SK-N-SH (cell line): ENCODE results near the gene BDKRB2. TPM values are rescaled to one million over a fixed set of nuclear protein-coding genes. Genes with fewer than 3 reads are reported as not detected.

Experiments
- CTCF ChIA-PET: fragments of 300-600, 350-600 bp; formaldehyde crosslinking; extraction: SDS; loops from one replicate; lab custom pipeline; 2021; lab: Yijun Ruan, JAX
- POLR2A ChIA-PET: fragments of 350-600 bp; sonication (Branson Sonifier 250); formaldehyde crosslinking; extraction: SDS; loops from one replicate; lab custom pipeline; 2020; ENCODE audit warnings: antibody characterized with exemption, inconsistent platforms; lab: Yijun Ruan, JAX
- DNase-seq: peaks from one replicate; pipeline ENCODE4 v3.0.0; 2012
- H2AFZ ChIP-seq: fragments of 200-600 bp; sonication (generic); 2 replicates; pipeline ENCODE4 v1.8.1; 2016; ENCODE audit warnings: antibody characterized with exemption, mild to moderate bottlenecking, low read depth
- H3F3A ChIP-seq: fragments of 200-600 bp; sonication (generic); replicated peaks from 2 replicates; pipeline ENCODE3; 2016; ENCODE audit warnings: antibody characterized with exemption, mild to moderate bottlenecking; ENCODE audit not compliant: insufficient read depth
- H3K27ac ChIP-seq, 2 experiments: fragments of 200-500 bp in 1 of 2; fragments of 200-600 bp in 1 of 2; sonication (Bioruptor generic) in 1 of 2; sonication (generic), shearing (Covaris generic) in 1 of 2; 2 replicates each; pipeline versions ENCODE4 v1.5.1 to v1.6.1; 2014 to 2016; ENCODE audit warnings: low read depth in 2 of 2, inconsistent platforms in 1 of 2, low read length in 1 of 2, mild to moderate bottlenecking in 1 of 2, mixed read lengths in 1 of 2
- H3K27me3 ChIP-seq: fragments of 200-600 bp; sonication (generic), shearing (Covaris generic); 2 replicates; pipeline ENCODE4 v1.6.1; 2016; ENCODE audit warnings: mixed run types; ENCODE audit not compliant: insufficient read depth
- H3K36me3 ChIP-seq, 2 experiments: fragments of 200-500 bp in 1 of 2; fragments of 200-600 bp in 1 of 2; sonication (Bioruptor generic) in 1 of 2; sonication (generic) in 1 of 2; replicated peaks in 1 of 2; 2 replicates each; pipeline versions ENCODE3 to v1.5.1; 2014 to 2016; ENCODE audit warnings: low read length in 1 of 2, mild to moderate bottlenecking in 1 of 2; ENCODE audit not compliant: insufficient read depth in 2 of 2, control insufficient read depth in 1 of 2
- H3K4me1 ChIP-seq, 2 experiments: fragments of 200-500 bp in 1 of 2; fragments of 200-600 bp in 1 of 2; sonication (Bioruptor generic) in 1 of 2; sonication (generic), shearing (Covaris generic) in 1 of 2; 2 replicates each; pipeline versions ENCODE4 v1.5.1 to v1.6.1; 2014 to 2016; ENCODE audit warnings: low read depth in 1 of 2, low read length in 1 of 2, mixed run types in 1 of 2; ENCODE audit not compliant: insufficient read depth in 2 of 2, control insufficient read depth in 1 of 2
- H3K4me2 ChIP-seq: fragments of 200-600 bp; sonication (generic), shearing (Covaris generic); 2 replicates; pipeline ENCODE4 v1.6.1; 2017; ENCODE audit warnings: mixed run types
- H3K4me3 ChIP-seq, 2 experiments: fragments of 200-500 bp in 1 of 2; fragments of 200-600 bp in 1 of 2; sonication (Bioruptor generic) in 1 of 2; sonication (generic), shearing (Covaris generic) in 1 of 2; 2 replicates each; pipeline versions ENCODE4 v1.5.1 to v1.8.1; 2014 to 2016; ENCODE audit warnings: low read depth in 2 of 2, inconsistent platforms in 1 of 2, low read length in 1 of 2, mild to moderate bottlenecking in 1 of 2, mixed read lengths in 1 of 2, moderate library complexity in 1 of 2
- H3K79me2 ChIP-seq: fragments of 200-600 bp; sonication (generic); 2 replicates; pipeline ENCODE4 v1.8.1; 2017; ENCODE audit warnings: mild to moderate bottlenecking; ENCODE audit not compliant: insufficient read depth
- H3K9ac ChIP-seq: fragments of 200-600 bp; sonication (generic); 2 replicates; pipeline ENCODE4 v1.6.1; 2017; ENCODE audit warnings: mixed run types
- H3K9me2 ChIP-seq: fragments of 200-600 bp; sonication (generic); 2 replicates; pipeline ENCODE4 v1.6.1; 2017; ENCODE audit warnings: mixed run types
- H3K9me3 ChIP-seq: fragments of 200-600 bp; sonication (generic); 2 replicates; pipeline ENCODE4 v1.6.1; 2017; ENCODE audit warnings: mixed run types, mild to moderate bottlenecking, moderate library complexity
- H4K20me1 ChIP-seq: fragments of 200-600 bp; sonication (generic); 2 replicates; pipeline ENCODE4 v1.6.1; 2017; ENCODE audit warnings: mild to moderate bottlenecking, mixed run types; ENCODE audit not compliant: insufficient read depth
- EP300 ChIP-seq, 2 experiments: IDR thresholded peaks; 2 replicates each; pipeline versions ENCODE4 v1.4.0 to v1.6.1; 2012; ENCODE audit warnings: borderline replicate concordance in 1 of 2, low read depth in 1 of 2, low read length in 1 of 2
- EZH2phosphoT487 ChIP-seq: fragments of 200-600 bp; sonication (generic); IDR thresholded peaks from 2 replicates; pipeline ENCODE4 v1.6.1; 2017; ENCODE audit warnings: low read depth, mixed run types, mild to moderate bottlenecking, antibody characterized with exemption, moderate library complexity, borderline replicate concordance
- FOXJ3 ChIP-seq: sonication (generic); formaldehyde crosslinking; IDR thresholded peaks from 2 replicates; pipeline ENCODE4 v1.5.1; 2020; ENCODE audit warnings: mild to moderate bottlenecking, missing genetic modification reagents
- GABPA ChIP-seq: IDR thresholded peaks from 2 replicates; pipeline ENCODE4 v1.4.0; 2012; ENCODE audit warnings: low read depth, mild to moderate bottlenecking
- GATA2 ChIP-seq: sonication (generic); formaldehyde crosslinking; IDR thresholded peaks from 2 replicates; pipeline ENCODE4 v1.5.0; 2020; ENCODE audit warnings: mild to moderate bottlenecking, missing genetic modification reagents
- JUND ChIP-seq: IDR thresholded peaks from 2 replicates; pipeline ENCODE4 v1.4.0; 2012
- NFIC ChIP-seq: IDR thresholded peaks from 2 replicates; pipeline ENCODE4 v1.4.0; 2012; ENCODE audit warnings: borderline replicate concordance
- NRF1 ChIP-seq: IDR thresholded peaks from 2 replicates; pipeline ENCODE4 v1.6.1; 2012; ENCODE audit warnings: low read depth, mild to moderate bottlenecking, low read length
- RAD21 ChIP-seq: IDR thresholded peaks from 2 replicates; pipeline ENCODE4 v1.6.1; 2012; ENCODE audit warnings: mild to moderate bottlenecking, low read length
- RCOR1 ChIP-seq: fragments of 150-350 bp; IDR thresholded peaks from 2 replicates; pipeline ENCODE4 v1.6.1; 2017; ENCODE audit warnings: antibody characterized with exemption, low read length
- SMC3 ChIP-seq: IDR thresholded peaks from 2 replicates; pipeline ENCODE4 v1.6.1; 2012; ENCODE audit warnings: low read depth, low read length, improper control_type of control experiment
- TAF1 ChIP-seq: IDR thresholded peaks from 2 replicates; pipeline ENCODE4 v1.6.1; 2012; ENCODE audit warnings: low read depth, mild to moderate bottlenecking, low read length, moderate library complexity, borderline replicate concordance
- TEAD4 ChIP-seq: IDR thresholded peaks from 2 replicates; pipeline ENCODE4 v1.4.0; 2012; ENCODE audit warnings: mild to moderate bottlenecking, borderline replicate concordance; ENCODE audit not compliant: insufficient read depth
- WGBS: methylation state at CpG from one replicate; pipeline ENCODE4 v1.1.6; 2017; ENCODE audit warnings: low lambda C conversion rate; 5-methylcytosine and 5-hydroxymethylcytosine counted together
- polyA plus RNA-seq, 3 experiments: library from polyadenylated mRNA; depleted of rRNA; stranded (reverse); fragments of >200 nt; gene quantifications; 2 replicates each; pipeline ENCODE4 v1.2.3, GENCODE V29; 2012
- TF ChIP-seq, protein P1 (sequence below): fragments of 150-350 bp; IDR thresholded peaks from 2 replicates; pipeline ENCODE4 v1.6.1; 2016; ENCODE audit warnings: mild to moderate bottlenecking, low read depth, low read length

The BDKRB2 gene
- polyA plus RNA-seq, 1 of the 3 experiments (the other 2 are of a cell fraction), result 4.8 TPM

DNA sequence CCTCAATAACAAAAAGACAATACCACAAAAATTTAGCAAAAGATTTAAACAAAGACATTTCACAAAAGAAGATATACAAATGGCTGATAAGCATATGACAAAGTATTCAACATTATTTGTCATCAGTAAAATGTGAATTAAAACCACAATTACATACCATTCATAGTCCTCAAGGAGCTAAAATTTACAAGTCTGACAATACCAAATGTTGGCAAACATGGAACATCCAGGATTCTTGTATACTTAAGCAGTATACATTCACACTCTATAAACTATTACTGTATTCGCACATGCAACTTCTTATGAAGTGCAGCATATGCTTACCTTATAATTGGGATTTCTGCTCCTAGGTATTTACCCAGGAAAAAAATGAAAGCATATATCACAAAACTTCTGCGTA is 49.7 kb upstream of the BDKRB2 start:
- H3F3A ChIP-seq, result no peaks in the 10 kb centered on the region
- H3K36me3 ChIP-seq, result no peaks in the 10 kb centered on the region
- no peak overlapping the region for H2AFZ ChIP-seq
- no peaks in the 10 kb centered on the region for H3K9me3 ChIP-seq
- no peak for DNase-seq
- no peaks in the 10 kb centered on the region for H3K9me2 ChIP-seq
- H3K27me3 ChIP-seq, result no peaks in the 10 kb centered on the region
- no peak overlapping the region for H3K4me3 ChIP-seq
- no peak overlapping the region for H3K27ac ChIP-seq
- H4K20me1 ChIP-seq, result no peaks in the 10 kb centered on the region
- H3K4me2 ChIP-seq, result no peak overlapping the region
- no peak overlapping the region for H3K9ac ChIP-seq
- POLR2A ChIA-PET, result no interaction called here
- H3K4me1 ChIP-seq, result peaks cover 0 to 11% of the 10 kb centered on the region in 2 experiments; a peak in 1 of 4 replicates
- CTCF ChIA-PET, result no interaction called here
- TF ChIP-seq EP300 (IDR thresholded peaks at IDR 0.05; ENCODE audit: borderline replicate concordance in 1 of 2, low read depth in 1 of 2, low read length in 1 of 2) (no peak), JUND (no peak), RAD21 (no peak), EZH2phosphoT487 (no peak), GABPA (no peak)
- TF ChIP-seq, protein P1, sequence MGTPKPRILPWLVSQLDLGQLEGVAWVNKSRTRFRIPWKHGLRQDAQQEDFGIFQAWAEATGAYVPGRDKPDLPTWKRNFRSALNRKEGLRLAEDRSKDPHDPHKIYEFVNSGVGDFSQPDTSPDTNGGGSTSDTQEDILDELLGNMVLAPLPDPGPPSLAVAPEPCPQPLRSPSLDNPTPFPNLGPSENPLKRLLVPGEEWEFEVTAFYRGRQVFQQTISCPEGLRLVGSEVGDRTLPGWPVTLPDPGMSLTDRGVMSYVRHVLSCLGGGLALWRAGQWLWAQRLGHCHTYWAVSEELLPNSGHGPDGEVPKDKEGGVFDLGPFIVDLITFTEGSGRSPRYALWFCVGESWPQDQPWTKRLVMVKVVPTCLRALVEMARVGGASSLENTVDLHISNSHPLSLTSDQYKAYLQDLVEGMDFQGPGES, result no peak
- WGBS, result 97% methylated on average over 2 of the region's 2 CpGs
- H3K79me2 ChIP-seq, result no peaks in the 10 kb centered on the region; the same call in 1 of the 2 replicates

DNA sequence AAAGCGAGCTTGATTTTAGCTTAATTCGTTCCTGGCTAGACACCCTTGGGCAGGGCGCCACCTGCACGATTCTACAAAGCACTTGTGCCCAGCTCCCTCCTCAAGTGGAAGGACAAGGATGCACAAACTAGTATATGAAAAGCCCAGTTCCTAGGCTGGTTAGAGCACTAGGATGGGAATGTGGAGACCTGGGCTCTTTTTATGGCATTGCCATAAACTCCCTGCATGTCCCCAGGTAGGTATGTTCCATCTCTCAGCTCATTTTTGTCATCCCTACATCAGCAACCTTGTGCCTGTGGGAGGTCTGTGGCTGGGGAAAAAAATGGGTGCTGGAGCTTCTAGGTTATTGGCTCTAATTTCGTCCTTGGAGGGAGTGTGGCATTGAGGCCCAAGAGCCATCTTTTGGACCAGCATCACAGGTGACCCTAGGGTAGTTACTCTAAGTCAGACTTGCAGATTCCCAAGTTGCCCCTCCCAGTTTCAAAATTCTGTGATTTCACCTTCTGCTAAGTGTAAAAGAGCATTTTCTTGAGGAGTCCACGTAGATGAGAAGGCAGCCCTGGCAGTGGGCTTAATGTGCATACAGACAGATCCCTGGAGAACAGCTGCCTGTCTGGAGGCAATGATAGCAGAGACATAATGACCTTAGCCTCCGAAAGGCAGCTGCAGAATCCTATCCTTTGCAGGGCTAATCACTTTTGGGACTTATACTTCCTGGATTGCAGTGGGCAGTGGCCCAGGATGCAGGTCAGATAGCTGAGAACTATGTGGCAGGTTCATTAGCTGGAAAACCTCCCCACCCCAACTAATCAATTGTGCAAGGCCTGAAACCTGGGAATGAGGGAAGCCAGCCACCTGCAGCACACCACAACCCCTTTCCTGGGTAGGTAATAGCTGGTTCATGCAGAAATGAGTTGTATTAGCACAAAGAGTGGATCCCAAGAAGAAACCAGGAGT is 47.6 kb upstream of the BDKRB2 start:
- peak; percentile 50 for DNase-seq
- Histone ChIP-seq H3K4me3 (no peak overlapping the region), H3K36me3 (no peaks in the 10 kb centered on the region), H3K27ac (peak overlapping the region in 1 of 2 experiments; percentile 72; a peak in 2 of 4 replicates), H3K4me1 (peaks cover 0 to 11% of the 10 kb centered on the region in 2 experiments; a peak in 1 of 4 replicates), H2AFZ (no peak overlapping the region), H3K79me2 (no peaks in the 10 kb centered on the region; the same call in 1 of the 2 replicates), H3K9me3 (no peaks in the 10 kb centered on the region), H3K9me2 (no peaks in the 10 kb centered on the region), H3K4me2 (no peak overlapping the region)
- 66% methylated on average over 6 of the region's 7 CpGs for WGBS
- POLR2A ChIA-PET, result no interaction called here
- TF ChIP-seq TEAD4 (no peak), NFIC (no peak), FOXJ3 (CRISPR knock-in tag) (0 out of 2 replicates have a peak, but pooled peaks have one; percentile 44), EP300 (IDR thresholded peaks at IDR 0.05; ENCODE audit: borderline replicate concordance in 1 of 2, low read depth in 1 of 2, low read length in 1 of 2) (peak in 1 of 2 experiments; percentile 67; a peak in 1 of 4 replicates), RCOR1 (peak; percentile 62; the same call in 1 of the 2 replicates), NRF1 (no peak), TAF1 (no peak), SMC3 (no peak), GATA2 (peak; percentile 41; the same call in 1 of the 2 replicates)
- TF ChIP-seq, protein P1, result no peak
- TF ChIP-seq, all 33 proteins: peak for 4
- Histone ChIP-seq H3K9ac (no peak overlapping the region), H3F3A (no peaks in the 10 kb centered on the region), H4K20me1 (no peaks in the 10 kb centered on the region), H3K27me3 (no peaks in the 10 kb centered on the region)
- CTCF ChIA-PET, result interaction anchor here (0.6 to 4.3 kb wide), 8 partner anchors 9 to 118 kb away, joined by 3 to 15 read pairs (median 4); no protein-coding TSS in a partner anchor
